ENCODE data around the gene CTNNA3. TPM values are rescaled to one million over a fixed set of nuclear protein-coding genes. Genes with fewer than 3 reads are reported as not detected.

Gene CTNNA3
- total and polyA plus RNA-seq, 4 donors, result under 0.01 to 39.8 (median 0.09) TPM

GRCh38 chr10:66259836-66260235 is 1436.2 kb downstream of the CTNNA3 start:
- no peak overlapping the region for H3K27ac ChIP-seq (ENCODE audit: low read depth in 1 of 2, low read length in 1 of 2)
- no peak overlapping the region for H3K4me3 ChIP-seq
- TF ChIP-seq CTCF (IDR thresholded peaks at IDR 0.05; ENCODE audit: control extremely low read depth, extremely low read depth), result no peak
- no peak for DNase-seq
- H3K9ac ChIP-seq (ENCODE audit: insufficient read depth in 1 of 2, low read length in 2 of 2), result no peak overlapping the region
- H3K36me3 ChIP-seq (ENCODE audit: control insufficient read depth in 4 of 4, insufficient read depth in 4 of 4, low read length in 4 of 4), result no peaks in the 10 kb centered on the region
- H3K27me3 ChIP-seq (ENCODE audit: control insufficient read depth in 3 of 3, insufficient read depth in 3 of 3, low read length in 2 of 3), result no peaks in the 10 kb centered on the region
- no peaks in the 10 kb centered on the region for H3K9me3 ChIP-seq (ENCODE audit: control insufficient read depth in 4 of 4, insufficient read depth in 3 of 4, low read length in 3 of 4)
- peaks cover 0 to 2% (median 0%) of the 10 kb centered on the region in 5 donors for H3K4me1 ChIP-seq (ENCODE audit: control insufficient read depth in 5 of 5, insufficient read depth in 5 of 5, low read length in 5 of 5)
- 79 to 80% methylated on average over 2 of the region's 2 CpGs for WGBS, 2 donors
- no peak for ATAC-seq (ENCODE audit: insufficient read depth, low FRiP score)

- H3K9ac ChIP-seq (ENCODE audit: insufficient read depth in 1 of 2, low read length in 2 of 2), result no peak overlapping the region
- no peaks in the 10 kb centered on the region for H3K27me3 ChIP-seq (ENCODE audit: control insufficient read depth in 3 of 3, insufficient read depth in 3 of 3, low read length in 2 of 3)
- H3K4me1 ChIP-seq (ENCODE audit: control insufficient read depth in 5 of 5, insufficient read depth in 5 of 5, low read length in 5 of 5), result peaks cover 0 to 2% (median 0%) of the 10 kb centered on the region in 5 donors
- DNase-seq, result no peak
- no peak for TF ChIP-seq CTCF (IDR thresholded peaks at IDR 0.05; ENCODE audit: control extremely low read depth, extremely low read depth)
- H3K27ac ChIP-seq (ENCODE audit: low read depth in 1 of 2, low read length in 1 of 2), result no peak overlapping the region
- H3K36me3 ChIP-seq (ENCODE audit: control insufficient read depth in 4 of 4, insufficient read depth in 4 of 4, low read length in 4 of 4), result no peaks in the 10 kb centered on the region
- 80 to 85% methylated on average over 2 of the region's 2 CpGs for WGBS, 2 donors
- no peak for ATAC-seq (ENCODE audit: insufficient read depth, low FRiP score)
- no peak overlapping the region for H3K4me3 ChIP-seq
- no peaks in the 10 kb centered on the region for H3K9me3 ChIP-seq (ENCODE audit: control insufficient read depth in 4 of 4, insufficient read depth in 3 of 4, low read length in 3 of 4)
Measured at GRCh38 chr10:66258693-66259092, 1437.3 kb downstream of the CTNNA3 start.

- Histone ChIP-seq H3K4me3 (no peak overlapping the region), H3K4me1 (ENCODE audit: control insufficient read depth in 5 of 5, insufficient read depth in 5 of 5, low read length in 5 of 5) (peaks cover 0 to 2% (median 0%) of the 10 kb centered on the region in 5 donors), H3K36me3 (ENCODE audit: control insufficient read depth in 4 of 4, insufficient read depth in 4 of 4, low read length in 4 of 4) (no peaks in the 10 kb centered on the region), H3K9me3 (ENCODE audit: control insufficient read depth in 4 of 4, insufficient read depth in 3 of 4, low read length in 3 of 4) (no peaks in the 10 kb centered on the region), H3K9ac (ENCODE audit: insufficient read depth in 1 of 2, low read length in 2 of 2) (no peak overlapping the region), H3K27ac (ENCODE audit: low read depth in 1 of 2, low read length in 1 of 2) (no peak overlapping the region), H3K27me3 (ENCODE audit: control insufficient read depth in 3 of 3, insufficient read depth in 3 of 3, low read length in 2 of 3) (no peaks in the 10 kb centered on the region)
- DNase-seq (no peak), ATAC-seq (ENCODE audit: insufficient read depth, low FRiP score) (no peak)
- no peak for TF ChIP-seq CTCF (IDR thresholded peaks at IDR 0.05; ENCODE audit: control extremely low read depth, extremely low read depth)
- 53 to 60% methylated on average over 1 of the region's 1 CpG for WGBS, 2 donors
Measured at GRCh38 chr10:66257801-66258200, 1438.2 kb downstream of the CTNNA3 start.

GRCh38 chr10:66252986-66253385 is 1443.0 kb downstream of the CTNNA3 start:
- no peaks in the 10 kb centered on the region for H3K9me3 ChIP-seq (ENCODE audit: control insufficient read depth in 4 of 4, insufficient read depth in 3 of 4, low read length in 3 of 4)
- no peaks in the 10 kb centered on the region for H3K27me3 ChIP-seq (ENCODE audit: control insufficient read depth in 3 of 3, insufficient read depth in 3 of 3, low read length in 2 of 3)
- H3K4me3 ChIP-seq, result no peak overlapping the region
- H3K9ac ChIP-seq (ENCODE audit: insufficient read depth in 1 of 2, low read length in 2 of 2), result no peak overlapping the region
- peaks cover 0 to 2% (median 0%) of the 10 kb centered on the region in 5 donors for H3K4me1 ChIP-seq (ENCODE audit: control insufficient read depth in 5 of 5, insufficient read depth in 5 of 5, low read length in 5 of 5)
- no peak for ATAC-seq (ENCODE audit: insufficient read depth, low FRiP score)
- no peak for DNase-seq
- TF ChIP-seq CTCF (IDR thresholded peaks at IDR 0.05; ENCODE audit: control extremely low read depth, extremely low read depth), result no peak
- H3K27ac ChIP-seq (ENCODE audit: low read depth in 1 of 2, low read length in 1 of 2), result no peak overlapping the region
- no peaks in the 10 kb centered on the region for H3K36me3 ChIP-seq (ENCODE audit: control insufficient read depth in 4 of 4, insufficient read depth in 4 of 4, low read length in 4 of 4)
